NB4 (cell line): Measurements from ENCODE around the gene CGB1.
"Not testable (repeated sequence)": the region's sequence is repeated elsewhere in the genome, so short reads cannot be mapped to it uniquely, and the experiment has no call there.

Experiments
- DNase-seq: peaks from one replicate; pipeline ENCODE4 v3.0.0; 2010; ENCODE audit warnings: low read depth
- H3K4me3 ChIP-seq: one replicate; pipeline ENCODE4 v1.5.1; 2011; ENCODE audit warnings: mild to moderate bottlenecking, low read depth, low read length, moderate library complexity
- MYC ChIP-seq: IDR thresholded peaks from 2 replicates; pipeline ENCODE4 v1.6.1; 2011; ENCODE audit warnings: low read depth, low read length
- POLR2A ChIP-seq: IDR thresholded peaks from 2 replicates; pipeline ENCODE4 v1.6.1; 2011; ENCODE audit warnings: mild to moderate bottlenecking; ENCODE audit not compliant: insufficient read length; ENCODE audit errors: extremely low read depth
- TF ChIP-seq, protein P1 (sequence below): IDR thresholded peaks from 2 replicates; pipeline ENCODE4 v1.6.1; 2011; ENCODE audit warnings: low read depth, low read length
- TF ChIP-seq, protein P2 (sequence below): IDR thresholded peaks from one replicate; pipeline ENCODE4 v1.5.1; 2012; ENCODE audit warnings: low read depth, low read length

CGB1 gene

DNA sequence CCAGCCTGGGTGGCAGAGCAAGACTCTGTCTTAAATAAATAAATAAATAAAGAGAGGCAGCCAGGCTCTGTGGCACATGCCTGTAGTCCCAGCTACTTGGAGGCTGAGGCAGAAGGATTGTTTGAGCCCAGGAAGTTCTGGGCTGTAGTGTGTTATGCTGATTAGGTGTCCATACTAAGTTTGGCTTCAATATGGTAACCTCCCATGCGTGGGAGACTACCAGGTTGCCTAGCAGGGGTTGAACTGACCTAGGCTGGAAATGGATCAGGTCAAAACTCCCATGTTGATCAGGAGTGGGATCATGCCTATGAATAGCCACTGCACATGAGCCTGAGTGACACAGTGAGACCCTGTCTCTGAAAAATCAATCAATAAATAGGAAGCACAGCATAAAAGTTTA lies 44.6 kb upstream of the CGB1 start:
- TF ChIP-seq, protein P1, sequence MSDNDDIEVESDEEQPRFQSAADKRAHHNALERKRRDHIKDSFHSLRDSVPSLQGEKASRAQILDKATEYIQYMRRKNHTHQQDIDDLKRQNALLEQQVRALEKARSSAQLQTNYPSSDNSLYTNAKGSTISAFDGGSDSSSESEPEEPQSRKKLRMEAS, result no peak
- TF ChIP-seq POLR2A (no peak), MYC (no peak)
- TF ChIP-seq, protein P2, sequence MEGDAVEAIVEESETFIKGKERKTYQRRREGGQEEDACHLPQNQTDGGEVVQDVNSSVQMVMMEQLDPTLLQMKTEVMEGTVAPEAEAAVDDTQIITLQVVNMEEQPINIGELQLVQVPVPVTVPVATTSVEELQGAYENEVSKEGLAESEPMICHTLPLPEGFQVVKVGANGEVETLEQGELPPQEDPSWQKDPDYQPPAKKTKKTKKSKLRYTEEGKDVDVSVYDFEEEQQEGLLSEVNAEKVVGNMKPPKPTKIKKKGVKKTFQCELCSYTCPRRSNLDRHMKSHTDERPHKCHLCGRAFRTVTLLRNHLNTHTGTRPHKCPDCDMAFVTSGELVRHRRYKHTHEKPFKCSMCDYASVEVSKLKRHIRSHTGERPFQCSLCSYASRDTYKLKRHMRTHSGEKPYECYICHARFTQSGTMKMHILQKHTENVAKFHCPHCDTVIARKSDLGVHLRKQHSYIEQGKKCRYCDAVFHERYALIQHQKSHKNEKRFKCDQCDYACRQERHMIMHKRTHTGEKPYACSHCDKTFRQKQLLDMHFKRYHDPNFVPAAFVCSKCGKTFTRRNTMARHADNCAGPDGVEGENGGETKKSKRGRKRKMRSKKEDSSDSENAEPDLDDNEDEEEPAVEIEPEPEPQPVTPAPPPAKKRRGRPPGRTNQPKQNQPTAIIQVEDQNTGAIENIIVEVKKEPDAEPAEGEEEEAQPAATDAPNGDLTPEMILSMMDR, result no peak
- H3K4me3 ChIP-seq, result no peak overlapping the region
- peak; percentile 19 for DNase-seq

DNA sequence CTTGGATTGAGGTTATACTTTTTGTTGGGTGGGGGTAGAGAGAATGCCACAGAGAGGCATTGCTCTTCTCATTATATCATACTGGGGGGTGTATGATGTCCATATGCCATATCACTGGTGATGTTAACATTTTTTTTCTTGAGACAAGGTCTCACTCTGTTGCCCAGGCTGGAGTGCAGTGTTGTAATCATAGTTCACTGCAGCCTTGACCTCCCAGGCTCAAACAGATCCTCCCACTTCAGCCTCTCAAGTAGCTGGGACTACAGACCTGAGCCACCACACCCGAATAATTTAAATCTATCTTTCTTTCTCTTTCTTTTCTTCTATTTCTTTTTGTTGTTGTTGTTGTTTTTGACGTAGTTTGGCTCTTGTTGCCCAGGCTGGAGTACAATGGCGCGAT lies 43.7 kb upstream of the CGB1 start:
- no peak for DNase-seq
- H3K4me3 ChIP-seq, result no peak overlapping the region
- TF ChIP-seq MYC (no peak), POLR2A (no peak)
- TF ChIP-seq, protein P1, result no peak
- TF ChIP-seq, protein P2, result no peak

DNA sequence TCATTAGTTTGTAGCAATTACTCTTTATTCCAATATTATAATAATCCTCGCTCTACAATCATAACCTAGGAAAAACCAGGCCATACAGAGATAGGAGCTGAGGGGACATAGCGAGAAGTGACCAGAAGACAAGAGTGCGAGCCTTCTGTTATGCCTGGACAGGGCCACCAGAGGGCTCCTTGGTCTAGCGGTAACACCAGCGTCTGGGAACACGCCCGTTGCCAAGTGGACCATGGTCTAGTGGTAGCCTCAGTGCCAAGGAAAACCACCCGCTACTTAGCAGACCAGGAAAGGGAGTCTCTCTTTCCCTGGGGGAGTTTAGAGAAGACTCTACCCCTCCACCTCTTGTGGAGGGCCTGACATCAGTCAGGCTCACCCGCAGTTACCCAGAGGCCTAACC lies 38.2 kb upstream of the CGB1 start:
- TF ChIP-seq, protein P2, result peak; percentile 46
- DNase-seq, result peak; percentile 54
- not testable (repeated sequence) for H3K4me3 ChIP-seq

DNA sequence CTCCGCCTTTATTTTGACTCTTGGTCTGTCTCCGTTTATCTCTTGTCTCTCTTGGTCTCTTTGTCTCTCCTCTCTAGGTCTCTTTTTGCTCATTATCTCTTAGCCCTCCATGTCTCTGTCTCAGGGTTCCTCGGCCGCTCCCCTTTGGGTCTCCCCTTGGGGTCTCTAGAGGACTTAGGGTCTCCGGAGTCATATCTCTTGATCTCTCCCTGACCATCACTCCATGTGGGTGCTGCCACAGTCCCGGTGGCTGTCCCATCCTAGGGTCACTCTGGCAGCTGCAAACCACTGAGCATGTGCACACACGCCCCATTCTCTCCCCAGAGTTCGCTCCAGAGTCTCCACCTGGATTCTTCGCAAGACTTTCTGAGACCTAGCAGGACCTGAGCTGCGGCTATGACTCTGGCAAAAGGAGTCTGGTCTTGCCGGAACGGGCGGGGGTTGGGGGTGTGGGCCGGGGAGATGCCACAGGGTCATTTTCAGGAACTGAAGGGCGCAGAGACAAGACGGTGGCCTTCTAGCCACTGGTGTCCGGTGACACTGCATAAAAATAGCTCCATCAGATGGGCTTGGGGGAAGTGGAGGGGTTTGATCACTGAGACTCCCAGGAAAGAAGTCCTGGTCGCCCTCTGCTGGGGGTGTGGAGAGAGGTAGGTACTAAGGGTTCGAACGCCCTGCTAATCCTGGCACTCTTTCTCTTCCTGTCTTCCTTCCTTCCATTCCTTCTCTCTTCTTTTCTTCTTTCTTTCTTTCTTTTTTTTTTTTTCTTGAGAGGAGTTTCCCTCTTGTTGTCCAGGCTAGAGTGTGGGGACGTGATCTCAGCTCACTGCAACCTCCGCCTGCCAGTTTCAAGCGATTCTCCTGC lies 37.1 kb upstream of the CGB1 start:
- TF ChIP-seq, protein P1, result no peak
- TF ChIP-seq, protein P2, result peak; percentile 50
- TF ChIP-seq MYC, result no peak
- no peak overlapping the region for H3K4me3 ChIP-seq
- peak; percentile 68 for DNase-seq

DNA sequence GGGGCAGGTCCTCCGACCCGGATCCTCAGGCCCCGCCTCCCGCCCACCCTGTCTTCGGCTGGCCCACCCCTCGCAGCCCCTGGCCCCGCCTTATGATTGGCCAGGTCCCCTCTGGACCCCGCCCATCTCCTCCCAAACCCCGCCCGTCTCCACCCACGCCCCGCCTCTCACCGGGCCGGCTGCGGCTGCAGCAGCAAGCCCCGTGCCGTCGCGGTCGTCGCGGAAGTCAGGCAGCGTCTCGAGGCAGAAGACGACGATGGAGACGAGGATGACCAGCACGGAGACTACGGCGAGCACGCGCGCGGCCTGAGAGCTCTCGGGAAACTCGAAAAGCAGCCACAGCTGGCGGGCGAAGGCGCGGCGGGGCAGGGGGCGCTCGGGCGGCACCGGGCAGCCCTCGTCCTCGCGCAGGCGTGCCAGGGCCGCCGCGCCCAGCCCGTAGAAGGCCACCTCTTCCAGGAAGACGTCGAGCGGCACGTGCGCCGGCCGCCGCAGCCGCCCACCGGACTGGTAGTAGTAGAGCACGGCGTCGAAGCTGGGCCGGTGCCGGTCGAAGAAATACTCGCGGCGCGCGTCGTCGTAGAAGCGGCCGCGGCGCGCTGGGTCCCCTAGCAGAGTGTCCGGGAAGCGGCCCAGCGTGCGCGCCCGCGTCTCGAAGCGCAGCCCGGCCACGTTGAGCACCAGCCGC lies 35.3 kb upstream of the CGB1 start:
- no peak overlapping the region for H3K4me3 ChIP-seq
- no peak for DNase-seq
- no peak for TF ChIP-seq MYC
- no peak for TF ChIP-seq POLR2A
- TF ChIP-seq, protein P2, result no peak
- TF ChIP-seq, protein P1, result no peak
